Measurements from ENCODE around the gene WRAP53.

Gene WRAP53

DNA sequence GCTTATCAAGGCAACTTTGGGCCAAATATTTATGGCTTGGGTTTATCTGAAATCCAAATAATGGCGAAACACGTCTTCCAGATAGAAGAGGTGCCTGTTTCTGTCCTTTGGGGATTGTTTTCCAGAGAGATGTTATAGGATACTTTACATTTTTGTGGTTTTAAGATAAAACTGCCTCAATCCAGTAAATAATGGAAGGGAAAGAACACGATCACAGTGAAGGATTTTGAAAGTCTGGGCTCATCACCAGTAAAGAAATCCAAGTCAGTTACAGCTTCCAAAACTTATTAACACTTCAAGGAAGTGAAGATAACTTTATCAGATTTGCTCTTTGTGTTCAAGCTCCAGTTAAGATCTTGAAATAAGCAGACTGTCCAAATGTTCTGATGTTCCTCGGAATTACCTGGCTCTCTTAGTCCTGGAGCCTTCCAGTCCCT, 59.4 kb downstream of the WRAP53 start:
- DNase-seq, result no peak

GRCh38 chr17:7748076-7748775, 59.9 kb downstream of the WRAP53 start:
- DNase-seq, result no peak

DNA sequence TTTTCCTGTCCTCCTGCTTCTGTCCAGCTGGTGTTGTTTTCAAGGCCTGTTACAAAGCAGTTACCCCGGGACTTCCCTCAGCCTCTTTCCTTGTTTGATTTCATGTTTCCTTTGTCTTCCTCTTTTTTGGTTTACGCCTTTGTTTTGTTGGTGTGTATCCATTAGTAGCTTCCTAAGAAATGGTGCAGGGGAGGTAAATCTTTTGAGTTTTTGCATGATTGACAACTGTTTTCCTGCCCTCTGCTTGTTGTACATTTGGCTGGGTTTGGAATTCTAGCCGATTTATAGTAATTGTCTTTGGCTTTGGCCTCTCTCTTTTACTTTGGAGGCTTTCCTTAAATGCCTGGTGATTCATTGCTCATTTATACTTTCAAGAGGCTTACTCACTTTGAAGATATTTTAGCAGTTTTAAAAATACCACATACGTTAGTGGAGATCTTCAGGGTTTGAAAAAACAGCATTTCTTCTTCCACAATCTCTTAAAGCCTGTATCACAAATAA, 62.1 kb downstream of the WRAP53 start:
- no peak for DNase-seq
